GM18507 (cell line): ENCODE data around the gene IL37.

Source experiments
- DNase-seq: peaks from one replicate; pipeline ENCODE4 v3.0.0; 2011; ENCODE audit warnings: low read depth; ENCODE audit not compliant: insufficient read length; ENCODE audit errors: extremely low spot score
- FAIRE-seq: peaks from 2 replicates; lab custom pipeline; 2011; peaks lifted over from hg19 to GRCh38; lab: Jason Lieb, UNC

IL37 gene, protein sequence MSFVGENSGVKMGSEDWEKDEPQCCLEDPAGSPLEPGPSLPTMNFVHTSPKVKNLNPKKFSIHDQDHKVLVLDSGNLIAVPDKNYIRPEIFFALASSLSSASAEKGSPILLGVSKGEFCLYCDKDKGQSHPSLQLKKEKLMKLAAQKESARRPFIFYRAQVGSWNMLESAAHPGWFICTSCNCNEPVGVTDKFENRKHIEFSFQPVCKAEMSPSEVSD

DNA sequence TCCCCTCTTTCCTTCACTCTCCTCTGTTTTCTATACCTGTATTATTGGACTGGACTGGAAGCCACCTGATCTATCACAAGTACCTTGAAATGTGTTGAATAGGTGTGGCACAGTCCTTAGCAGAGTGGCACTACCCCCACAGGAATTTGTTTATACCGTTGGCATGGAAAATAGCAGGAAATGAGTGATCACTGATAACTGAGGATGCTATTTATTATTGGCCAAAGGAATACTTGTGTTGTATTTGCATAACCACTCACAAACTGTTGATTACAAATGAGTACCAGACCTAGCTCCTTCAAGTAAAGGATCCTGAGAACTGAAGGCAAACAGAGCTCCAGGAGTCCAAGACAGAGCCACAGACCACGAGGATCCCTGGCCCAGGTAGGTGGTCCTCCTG lies at the start of gene IL37:
IL37 (plus strand) TSS at position 301 of the 400 bp plus-strand sequence. CDS start 1,848 bp downstream, outside the sequence.
- no peak for FAIRE-seq
- DNase-seq, result no peak

DNA sequence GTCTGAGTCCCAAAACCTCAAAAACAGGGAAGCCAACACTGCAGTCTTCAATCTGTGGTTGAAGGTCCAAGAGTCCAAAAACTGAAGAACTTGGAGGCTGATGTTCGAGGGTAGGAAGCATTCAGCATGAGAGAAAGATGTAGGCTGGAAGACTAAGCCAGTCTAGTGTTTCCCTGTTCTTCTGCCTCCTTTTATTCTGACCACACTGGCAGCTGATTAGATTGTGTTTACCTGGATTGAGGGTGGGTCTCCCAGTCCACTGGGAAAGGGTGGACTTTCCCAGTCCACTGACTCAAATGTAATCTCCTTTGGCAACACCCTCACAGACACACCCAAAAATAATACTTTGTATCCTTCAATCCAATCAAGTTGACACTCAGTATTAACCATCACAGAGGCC lies 46.9 kb upstream of the IL37 start:
- no peak for FAIRE-seq
- DNase-seq, result no peak

DNA sequence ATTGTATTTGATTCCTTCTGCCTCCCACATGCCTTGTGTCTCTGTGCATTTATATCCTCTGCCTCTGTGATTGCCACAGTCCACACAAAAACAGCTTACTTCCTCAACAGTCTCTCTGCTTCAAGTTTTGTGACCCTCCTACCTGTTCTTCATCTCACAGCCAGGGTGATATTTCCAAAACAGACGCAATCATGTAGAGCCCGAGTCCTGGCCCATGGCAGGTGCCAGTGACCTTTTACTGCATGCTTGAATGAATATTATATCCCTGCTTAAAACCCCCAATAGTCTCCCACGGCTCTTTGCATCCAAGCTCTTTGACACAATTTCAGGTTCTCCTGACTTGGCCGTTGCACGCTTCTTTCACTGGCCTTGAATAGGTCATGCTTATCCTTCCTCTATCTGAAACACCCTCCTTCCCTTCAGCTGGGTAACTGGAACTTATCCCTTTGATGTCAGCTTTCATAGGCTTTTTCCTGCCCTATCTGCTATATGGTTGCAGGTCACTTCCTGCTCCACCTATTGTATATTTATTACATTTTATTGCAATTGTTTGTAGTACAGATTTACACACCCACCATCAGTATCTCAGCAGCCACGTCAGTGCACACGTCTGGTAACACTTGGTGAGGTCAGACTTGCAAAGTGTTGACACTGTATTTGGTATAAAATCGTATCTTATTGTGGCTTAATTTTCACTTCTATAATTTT lies 44.7 kb upstream of the IL37 start:
- FAIRE-seq, result no peak
- DNase-seq, result no peak

DNA sequence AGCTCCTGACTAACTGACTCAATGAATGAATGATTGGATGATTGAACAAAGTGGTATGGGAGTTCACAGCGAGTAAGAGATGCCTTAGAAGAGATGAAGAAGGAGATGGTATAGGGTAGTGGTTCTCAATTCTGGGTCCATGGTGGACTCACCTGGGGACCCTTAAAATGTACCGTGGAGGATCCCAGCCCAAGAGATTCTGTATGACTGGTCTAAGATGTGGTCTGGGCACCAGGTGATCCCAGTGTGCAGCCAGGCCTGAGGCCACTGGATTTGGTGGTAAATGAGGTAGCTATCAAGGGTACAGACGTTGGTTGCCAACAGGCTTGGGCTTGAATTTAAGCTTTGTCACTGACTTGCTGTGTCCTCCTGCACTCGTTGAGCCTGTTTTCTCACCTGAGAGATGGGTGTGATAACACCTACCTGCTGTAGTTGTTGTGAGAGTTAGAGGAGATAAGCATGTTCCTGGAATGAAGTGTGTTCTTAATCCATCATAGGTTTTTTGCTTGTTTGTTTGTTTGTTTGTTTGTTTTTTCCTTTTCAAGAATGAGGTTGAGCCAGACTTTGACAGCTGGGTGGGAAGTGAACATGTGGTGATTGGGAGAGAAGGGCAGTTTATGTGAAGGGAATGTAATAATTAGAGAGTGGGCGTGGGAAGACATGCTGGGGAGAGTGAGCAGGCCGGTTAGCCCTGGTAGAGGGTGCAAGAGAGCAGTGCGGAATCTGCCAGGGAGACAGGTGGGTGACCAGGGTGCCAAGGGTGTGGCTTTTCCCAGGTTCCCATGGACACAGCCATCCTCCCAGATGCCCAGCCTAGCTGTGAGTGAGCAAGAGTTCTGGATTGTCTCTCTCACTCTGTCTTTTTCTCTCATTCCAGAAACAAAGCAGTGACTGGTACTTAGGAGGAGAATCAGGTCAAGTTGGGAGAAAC lies 43.0 kb upstream of the IL37 start:
- FAIRE-seq (no peak), DNase-seq (no peak)

DNA sequence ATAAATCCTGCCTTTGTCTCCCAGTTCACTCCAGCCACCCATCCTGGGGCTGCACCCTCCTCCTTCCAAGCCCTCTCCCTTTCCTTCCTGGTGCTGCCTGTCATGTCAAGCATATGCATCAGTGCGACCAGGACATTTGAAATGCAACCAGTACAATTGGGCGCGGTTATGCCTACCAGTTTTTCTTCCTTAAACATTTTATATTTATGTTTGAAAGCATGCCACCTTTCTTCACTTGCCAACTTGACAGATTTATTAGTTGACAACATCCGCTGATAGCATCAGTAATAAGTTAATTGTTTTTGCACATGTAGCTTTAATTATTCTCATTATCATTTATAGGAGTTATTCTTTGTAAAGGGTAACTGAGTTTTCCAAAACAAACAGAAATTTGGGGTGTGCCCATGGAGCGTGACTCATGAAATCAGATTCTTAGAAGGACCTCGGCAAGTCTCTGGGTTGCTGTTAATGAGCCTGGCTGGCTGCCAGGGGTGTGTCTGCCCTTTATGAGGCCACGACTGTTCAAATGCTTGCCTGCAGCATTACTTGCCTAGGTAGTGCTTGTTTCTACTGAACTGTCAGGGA lies 41.6 kb upstream of the IL37 start:
- no peak for FAIRE-seq
- DNase-seq, result no peak

DNA sequence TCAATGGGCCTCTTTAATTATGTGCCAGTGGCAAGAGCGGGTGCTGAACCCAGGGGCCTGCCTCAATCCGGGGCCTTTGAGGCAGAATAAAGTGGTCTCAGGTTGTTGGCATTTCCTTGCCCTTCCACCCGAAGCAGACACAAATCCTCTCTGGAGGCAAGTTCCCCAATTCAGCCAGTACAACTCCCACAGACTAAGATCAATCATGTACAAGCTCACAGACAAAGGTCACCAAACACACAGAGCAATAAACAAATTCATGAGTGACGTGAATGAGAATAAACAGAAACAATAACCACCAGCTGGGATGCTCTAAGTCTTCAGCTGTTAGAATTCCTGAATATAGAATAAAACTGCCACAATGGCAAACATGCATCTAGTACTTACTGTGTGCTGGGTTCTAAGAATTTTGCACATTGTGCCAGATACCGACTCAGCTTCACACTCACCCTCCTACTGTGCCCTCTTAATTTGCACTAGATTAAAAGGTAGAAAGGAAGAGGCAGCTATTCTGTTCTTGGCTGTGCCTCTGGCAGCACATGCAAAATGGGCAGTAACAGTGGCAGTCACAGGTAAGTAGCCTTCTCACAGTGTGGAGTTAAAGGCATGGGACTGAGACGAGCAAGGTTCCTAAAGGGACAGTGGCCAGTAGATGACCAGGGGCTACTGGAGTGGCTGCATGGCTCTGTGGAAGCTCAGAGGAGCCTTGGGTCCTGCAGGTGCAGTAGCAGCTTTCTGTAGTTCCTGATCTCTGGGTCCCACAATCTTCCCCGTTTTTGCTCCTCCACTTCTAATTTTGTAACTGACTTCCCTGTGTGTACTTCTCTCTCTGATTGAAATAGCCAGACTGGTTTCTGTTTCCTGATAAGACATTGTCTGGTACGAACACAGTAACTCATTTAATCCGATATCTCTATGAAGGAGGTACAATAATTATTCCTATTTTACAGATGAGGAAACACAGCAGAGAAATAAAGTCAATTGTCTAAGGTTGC lies 39.8 kb upstream of the IL37 start:
- no peak for DNase-seq
- FAIRE-seq, result no peak

DNA sequence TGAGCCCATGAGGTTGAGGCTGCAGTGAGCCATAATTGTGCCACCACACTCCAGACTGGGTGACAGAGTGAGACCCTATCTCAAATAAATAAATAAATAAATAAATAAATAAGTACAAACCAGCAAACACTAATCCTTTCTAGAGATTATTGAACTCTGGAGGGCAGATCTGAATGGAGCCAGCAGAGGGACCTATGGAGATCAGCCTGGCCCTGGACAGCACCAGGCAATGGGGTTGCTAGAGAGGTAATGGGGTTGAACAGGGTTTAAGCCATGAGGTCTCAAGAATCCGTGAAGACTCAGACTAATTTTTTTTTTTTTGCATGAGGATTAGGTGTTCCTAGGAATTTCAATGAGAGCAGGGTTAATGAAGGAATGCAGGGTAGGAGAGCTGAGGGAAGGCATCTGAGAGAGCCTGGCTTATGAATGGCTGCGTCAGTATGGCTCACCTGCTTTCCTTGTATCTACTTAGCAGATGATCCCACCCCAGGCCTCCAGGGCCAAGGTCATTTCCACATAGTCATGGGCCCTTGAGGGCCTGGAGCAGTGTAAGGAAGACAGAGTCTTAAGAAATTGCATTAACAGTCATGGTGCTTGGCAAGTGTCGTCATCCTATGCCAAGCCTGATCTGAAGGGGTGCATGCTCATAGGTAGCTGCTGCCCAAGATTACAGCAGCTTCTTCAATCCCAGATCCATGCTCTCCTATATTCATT lies 34.6 kb upstream of the IL37 start:
- FAIRE-seq, result no peak
- DNase-seq, result no peak

DNA sequence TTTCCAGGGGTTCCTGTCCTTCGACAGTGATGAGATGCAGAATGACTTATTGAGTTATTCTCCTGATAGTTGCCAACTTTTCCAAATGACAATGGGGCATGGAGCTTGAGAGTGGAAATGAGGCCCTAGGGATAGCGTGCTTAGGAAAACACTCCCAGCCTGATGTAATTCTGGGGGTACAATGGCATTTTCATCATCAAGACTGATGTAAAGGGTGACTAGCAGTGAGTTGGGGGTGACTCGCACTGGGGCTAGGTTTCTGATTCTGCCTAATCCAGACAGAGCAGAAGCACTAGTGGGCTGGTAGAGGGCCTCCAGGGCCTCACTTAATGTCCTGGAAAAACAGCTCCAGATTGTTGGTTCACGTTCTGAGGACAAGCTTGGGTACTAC lies 34.0 kb upstream of the IL37 start:
- no peak for DNase-seq
- no peak for FAIRE-seq

DNA sequence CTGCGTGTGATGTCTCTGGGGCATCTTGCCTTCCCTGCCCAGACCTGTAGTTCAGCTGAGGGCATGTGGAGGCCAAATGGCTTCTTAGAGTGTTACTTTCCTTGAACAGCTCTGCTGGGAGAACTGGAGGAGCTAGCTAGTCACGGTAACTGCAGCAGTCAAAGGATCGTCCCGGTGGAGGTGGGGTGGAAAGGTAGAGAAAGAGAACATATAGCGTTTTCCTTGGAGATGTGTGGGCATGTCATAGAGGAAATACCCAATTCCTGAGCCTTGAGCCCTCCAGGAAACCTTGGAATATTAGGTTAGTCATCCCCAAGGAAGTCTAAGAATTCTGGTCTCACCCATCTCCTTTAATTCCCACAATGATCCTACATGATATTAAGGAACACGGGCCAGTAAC lies 33.5 kb upstream of the IL37 start:
- DNase-seq (no peak), FAIRE-seq (no peak)

DNA sequence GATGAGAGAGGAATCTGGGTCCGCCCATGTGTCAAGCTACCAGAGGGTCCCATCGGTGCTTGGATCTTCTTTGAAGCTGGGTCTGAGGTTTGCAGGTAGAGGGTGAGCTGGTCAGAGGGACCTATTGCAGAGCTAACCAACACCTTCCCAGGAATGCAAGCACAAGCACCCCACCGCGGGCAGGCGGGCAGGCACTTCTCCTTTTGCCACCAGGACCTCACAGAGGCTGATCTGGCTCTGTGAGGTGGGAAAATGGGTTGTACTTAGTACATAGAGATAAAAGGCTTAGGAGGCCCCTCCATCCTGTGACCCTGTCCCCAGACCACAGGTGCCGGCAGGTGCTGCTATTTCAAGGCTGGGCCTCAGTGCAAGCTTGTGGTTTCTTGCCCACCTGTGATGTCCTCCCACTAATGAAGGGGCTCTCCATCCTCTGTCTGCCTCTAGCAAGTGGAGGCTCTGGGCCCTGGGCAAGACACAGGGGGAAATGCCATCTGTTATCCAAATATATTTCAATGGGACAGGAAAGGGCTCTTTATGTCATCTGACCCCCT lies 31.4 kb upstream of the IL37 start:
- FAIRE-seq, result no peak
- no peak for DNase-seq

DNA sequence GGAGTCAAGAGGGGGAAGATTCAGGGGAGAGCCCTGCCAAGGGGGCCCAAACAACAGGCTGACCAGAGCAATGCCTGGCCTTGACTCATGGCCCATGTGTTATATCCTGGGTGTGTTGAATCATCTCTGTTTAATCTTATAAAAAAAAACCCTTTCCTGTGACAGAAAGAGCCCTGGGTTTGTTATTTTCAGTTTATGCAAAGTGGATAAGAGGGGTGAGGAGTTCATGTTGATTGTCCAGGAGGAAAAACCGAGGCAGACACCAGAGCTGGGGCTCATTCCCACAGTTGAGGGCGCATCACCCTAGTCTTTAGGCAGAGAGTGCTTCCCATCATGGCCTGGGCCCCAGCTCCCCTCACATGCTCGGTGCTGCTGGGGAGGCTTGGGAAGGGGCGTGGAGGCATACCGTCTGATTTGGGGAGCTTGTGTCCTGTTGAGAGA lies 30.9 kb upstream of the IL37 start:
- FAIRE-seq, result no peak
- no peak for DNase-seq

DNA sequence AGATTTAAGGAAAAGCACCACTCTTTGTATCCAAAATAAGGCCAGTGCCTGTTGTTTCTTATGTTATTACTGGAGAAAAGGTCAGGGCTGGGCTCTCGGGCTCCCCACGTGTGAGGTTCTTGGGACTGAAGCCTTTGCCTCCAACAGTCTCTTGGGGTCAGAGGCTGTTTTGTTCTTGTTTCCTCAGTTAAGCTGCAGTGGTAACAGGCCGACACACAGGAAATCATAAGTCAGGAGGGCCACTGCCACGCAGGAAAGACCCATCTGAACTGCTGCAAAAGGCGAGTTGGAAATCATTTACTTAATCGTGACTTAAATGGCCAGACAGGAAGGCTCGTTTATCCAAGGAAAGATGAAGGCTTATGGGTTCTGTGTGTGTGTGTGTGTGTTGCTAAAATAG lies 30.3 kb upstream of the IL37 start:
- peak; percentile 47 for FAIRE-seq
- DNase-seq, result no peak

DNA sequence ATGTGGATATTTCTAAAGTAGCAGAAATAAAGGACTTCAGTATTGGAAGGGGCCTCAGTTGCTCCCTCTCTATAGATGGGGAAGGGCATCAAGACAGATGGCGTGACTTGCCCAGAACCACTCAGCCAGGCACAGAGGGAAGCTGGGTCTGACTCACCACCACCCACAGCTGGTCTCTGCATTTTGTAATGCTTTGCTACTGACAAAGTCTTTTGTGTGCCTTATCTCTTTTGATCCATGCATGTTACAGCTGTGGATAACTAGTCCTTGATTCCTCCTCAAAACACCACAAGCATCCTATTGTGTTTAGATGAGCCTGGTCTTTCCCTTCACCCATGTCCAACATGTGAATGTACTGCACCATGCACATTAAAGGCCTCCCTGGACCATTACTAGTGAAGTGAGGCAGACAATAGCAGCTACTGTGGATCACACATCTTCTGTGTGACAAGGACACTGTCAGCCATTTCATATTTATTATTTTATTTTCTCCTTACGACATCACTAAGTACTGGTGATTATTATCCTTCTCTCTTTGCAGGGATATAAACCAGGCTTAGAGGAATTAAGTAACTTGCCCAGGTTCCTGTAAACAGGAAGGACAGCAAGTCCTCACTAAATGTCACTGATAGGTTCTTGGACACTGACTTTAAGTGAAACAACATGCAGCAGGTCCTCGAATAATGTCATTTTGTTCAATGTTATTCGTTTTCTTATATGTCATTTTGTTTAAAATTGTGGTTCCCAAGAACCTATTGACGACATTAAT lies 29.6 kb upstream of the IL37 start:
- DNase-seq, result peak; percentile 44
- FAIRE-seq, result peak; percentile 71

DNA sequence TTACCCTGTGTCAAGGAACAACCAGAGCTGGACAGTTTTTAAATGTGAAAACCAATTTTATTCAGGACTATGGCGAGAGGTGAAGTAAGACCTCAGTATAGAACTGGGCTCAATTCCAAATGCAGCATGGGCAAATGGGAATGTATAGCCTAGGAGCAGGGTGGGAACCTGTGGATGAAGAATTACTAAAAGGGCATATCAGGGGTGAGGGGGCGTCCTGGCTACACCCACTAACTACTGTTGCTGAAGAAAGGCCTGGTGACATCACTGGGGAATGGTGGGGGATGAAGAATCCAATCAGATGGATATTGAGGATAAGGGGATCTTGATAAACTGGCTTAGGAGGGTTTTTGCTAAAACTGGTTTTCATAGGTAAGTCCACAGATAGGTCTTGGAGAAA lies 27.3 kb upstream of the IL37 start:
- DNase-seq (no peak), FAIRE-seq (no peak)

DNA sequence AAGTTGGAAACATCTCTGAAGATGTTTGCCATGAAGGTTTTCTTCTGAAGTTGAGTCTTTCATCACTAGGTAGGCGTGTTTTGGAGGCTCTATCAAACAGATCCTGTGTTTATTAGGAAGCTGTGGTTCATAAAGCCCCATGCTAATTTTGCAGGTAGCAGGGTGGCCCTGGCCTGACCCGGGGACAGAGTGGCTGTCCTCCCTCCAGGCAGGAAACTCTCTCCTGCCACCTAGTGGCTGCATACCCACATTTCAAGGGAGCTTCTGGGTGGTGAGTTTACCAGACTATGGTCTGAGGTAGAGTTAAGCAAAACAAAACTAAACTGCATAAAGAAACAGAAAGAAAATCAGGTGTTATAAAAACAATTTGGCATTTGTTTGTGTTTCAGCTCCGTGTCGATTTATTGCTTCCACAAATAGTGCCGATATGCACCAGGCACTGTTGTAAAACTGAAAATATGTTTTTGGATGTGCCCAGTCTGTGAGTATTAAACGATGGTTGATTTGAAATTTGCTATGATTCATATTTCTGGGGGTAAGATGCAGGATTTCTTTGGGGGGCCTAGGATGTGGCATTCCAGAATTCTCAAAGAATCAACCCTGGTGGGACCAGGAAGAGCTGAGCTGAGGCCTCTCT lies 26.0 kb upstream of the IL37 start:
- FAIRE-seq (peak; percentile 81), DNase-seq (peak; percentile 65)

DNA sequence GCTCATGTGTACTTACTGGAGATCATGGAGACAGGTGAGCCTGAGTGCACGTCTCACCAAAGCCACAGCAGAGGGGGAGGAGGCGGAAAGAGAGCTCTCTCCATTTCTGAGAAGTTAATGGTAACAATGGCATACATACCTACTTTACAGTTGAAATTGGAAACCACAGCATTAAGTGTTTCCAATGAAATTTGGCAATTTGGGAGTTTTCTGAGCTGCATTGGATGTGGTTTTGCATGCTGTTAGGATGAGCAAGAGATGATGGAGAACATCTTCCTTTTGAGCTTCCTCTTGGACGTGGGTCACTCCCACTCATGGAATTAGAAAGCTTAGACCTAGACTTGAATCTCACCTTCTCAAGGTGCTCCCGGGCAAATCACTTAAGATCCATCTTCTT lies 25.5 kb upstream of the IL37 start:
- DNase-seq, result no peak
- no peak for FAIRE-seq

DNA sequence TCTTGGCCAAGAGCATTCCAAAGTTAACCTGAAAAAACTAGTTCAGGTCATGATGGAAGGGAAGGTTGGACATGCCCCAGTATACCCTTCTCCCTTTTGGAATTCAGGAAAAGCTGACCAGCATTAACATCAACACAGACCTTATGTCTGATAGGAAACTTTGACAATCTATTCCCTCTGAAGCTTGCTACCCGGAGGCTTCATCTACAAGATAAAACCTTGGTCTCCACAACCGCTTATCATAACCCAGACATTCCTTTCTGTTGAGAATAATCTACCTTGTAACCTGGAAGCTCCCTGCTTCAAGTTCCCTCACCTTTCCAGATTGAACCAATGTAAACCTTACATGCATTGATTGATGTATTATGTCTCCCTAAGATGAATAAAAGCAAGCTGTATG lies 24.7 kb upstream of the IL37 start:
- FAIRE-seq, result no peak
- no peak for DNase-seq
